Measurements from ENCODE around the gene SPDEF.

Gene SPDEF

DNA sequence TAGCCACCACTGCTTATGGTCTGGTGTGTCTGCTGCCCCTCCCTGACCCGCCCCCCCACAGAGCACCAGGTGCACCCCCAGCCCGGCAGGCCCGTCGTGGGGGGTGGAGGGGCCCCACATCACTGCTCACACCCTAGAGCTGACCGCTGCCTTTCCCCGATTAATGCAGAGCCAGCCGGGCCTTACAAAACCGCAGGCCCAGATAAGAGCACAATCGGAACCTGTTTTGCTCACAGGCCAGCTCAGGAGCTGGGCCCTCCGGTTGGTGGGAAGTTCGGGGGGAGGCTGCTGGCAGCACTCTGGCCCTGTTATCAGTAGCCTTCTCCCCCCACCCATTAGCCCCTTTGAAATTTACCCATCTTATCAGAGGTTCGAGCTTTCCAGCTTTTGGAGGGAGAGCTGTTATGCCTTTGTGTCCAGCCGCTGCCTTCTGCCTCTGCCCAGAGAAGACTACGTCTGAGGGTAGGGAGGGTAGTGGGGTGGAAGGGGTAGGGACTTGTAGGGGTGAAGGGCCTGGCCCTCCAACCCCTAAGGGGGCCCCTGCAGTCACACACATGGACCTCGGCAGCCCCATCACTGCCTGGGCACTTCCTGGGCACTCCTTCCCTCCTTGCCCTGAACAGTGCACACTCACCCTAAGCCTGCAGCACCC lies 6.9 kb upstream of the SPDEF start:
- DNase-seq (ENCODE audit: low read depth): no peak

DNA sequence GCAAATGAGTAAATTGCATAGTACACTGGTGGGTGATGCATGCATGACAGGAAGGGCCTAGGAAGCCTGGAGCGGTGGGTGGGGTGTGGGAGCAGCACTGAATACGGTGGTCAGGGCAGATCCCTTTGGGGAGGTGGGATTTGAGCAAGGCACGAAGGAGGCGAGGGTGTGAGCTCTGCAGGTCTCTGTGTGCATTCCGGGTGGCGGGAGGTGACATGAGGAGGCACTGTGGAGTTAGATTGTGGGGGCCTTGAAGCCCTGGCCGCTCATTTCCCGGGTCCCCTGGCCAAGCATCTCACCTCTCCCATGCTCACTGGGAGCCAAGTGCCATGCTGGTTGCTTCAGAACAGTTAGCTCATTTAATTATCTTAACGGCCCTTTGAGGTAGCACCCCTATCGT lies 6.2 kb upstream of the SPDEF start:
- no peak for DNase-seq (ENCODE audit: low read depth)

DNA sequence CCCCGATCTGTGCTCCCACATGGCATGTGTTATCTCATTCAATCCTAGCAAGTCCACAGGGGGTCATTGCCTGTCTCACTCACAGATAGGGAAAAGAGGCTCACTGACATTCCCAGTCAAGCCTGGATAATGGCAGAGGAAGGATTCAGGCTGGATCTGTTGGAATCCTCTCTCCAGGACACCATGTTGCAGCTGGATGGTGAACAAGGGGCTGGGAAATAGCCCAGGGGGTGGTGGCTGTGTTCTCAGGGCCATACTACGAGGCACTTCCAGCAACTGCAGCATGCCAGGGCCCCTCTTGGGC lies 5.0 kb upstream of the SPDEF start:
- no peak for DNase-seq (ENCODE audit: low read depth)

DNA sequence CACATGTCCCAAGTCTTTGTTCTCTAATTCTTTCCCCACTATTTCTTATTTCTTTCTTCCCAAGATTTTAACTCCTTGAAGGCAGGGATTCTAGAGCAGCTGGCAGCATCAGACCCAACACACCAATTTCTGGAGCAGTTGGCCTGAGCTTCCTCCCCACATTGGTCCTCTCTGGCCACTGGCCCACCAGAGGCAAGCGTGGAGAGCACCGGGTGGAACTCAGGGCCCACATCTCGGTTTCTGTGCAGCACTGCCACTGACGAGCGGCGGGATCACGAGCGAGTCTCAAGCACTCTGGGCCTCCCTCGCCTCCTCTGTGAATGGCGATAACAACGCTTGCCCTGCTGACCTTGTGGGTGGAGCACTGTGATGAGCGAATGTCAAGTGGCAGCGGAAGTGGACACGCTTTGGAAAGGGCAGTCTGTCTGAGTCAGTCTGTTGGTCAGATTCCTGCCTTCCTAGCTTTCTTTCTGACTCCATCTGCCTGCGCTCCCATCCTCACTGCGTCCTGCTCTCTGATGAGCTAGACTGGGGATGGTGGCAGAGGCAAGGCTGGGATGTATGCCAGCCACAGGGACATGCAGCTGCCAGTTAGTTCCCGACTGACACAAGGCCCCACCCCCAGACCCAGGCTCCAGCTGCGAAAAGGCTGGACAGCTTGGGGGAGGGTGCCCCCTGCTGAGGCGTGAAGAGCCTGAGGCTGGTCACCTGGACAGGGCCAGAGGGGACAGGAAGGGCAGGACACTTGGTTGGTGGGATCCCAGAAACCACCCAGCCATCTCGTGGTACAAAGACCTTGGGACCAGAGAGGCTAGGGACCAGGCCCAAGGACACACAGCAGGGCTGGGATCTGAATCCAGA lies 4.5 kb upstream of the SPDEF start:
- peak; percentile 8 for DNase-seq (ENCODE audit: low read depth)

DNA sequence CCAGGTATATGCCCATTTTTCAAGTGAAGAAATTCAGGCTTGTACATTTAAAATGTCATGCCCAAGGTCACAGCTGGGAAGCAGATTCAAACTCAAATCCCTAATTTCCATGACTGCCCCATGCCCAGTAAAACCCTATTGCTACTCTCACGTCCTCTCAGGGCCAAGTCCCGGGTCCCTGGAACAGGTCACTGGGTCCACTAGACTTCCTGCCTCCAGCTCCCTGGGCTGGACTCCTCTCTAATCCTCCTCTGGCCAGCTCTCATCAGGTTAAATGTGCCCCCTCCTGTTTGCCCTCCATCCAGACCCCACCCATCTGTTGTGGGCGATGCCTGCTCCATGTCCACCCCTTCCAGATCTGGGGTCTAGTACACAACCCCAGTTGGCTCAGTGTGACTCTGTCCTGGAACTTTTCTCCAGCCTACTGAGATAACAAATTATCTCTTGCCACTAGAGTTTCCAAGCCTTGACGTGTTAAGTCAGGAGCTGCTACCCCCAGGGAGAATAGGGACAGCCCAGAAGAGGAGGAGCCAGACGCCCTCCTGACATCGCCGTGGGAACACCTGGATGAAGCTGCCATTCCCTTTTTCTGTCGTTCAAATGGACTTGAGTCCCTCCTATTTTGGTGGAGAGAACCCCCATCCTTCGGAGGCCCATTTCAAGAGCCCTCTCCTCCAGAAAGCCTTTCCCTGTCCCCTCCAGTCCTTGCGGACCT lies 3.7 kb upstream of the SPDEF start:
- DNase-seq (ENCODE audit: low read depth): no peak

DNA sequence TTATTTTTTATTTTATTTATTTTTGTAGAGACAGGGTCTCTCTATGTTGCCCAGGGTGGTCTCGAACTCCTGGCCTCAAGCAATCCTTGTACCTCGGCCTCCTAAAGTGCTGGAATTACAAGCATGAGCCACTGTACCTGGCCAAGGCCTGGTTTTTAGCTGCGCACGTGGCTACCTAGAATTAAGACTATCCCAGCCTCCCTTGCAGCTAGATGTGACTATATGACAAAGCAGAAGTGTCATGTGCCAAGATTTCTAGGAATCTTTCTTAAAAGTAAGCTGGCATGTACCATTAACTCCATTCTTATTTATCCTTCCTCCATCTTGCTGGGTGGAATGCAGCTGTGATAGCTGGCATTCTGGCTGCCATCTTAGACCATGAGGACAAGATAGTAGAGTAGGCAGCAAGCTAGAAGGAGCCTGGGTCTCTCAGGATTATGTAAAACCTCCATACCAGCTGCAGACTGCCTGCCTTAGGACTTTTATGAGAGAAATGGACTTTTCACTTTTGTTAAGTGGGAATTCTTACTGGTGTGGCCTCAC lies 2.1 kb upstream of the SPDEF start:
- DNase-seq (ENCODE audit: low read depth): no peak

DNA sequence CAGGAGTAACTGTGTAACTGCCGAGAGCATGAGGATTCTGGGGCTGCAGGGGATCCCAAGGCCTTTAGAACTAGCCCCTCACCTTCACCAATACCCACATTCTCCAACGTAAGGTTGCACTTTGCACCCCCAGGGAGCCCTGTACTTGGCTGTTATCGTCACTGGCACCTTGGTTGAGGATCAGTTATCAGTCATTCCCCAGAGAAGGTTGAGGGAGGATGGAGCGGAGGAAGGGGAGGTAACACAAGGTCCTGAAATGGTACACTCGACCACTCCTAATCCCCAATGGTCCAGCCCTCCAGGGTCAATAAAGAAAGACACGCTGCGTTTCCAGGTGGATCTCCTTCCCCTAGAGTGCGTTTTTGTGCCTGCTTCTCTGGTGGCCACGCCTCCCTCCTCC lies 1.1 kb upstream of the SPDEF start:
- no peak for DNase-seq (ENCODE audit: low read depth)

DNA sequence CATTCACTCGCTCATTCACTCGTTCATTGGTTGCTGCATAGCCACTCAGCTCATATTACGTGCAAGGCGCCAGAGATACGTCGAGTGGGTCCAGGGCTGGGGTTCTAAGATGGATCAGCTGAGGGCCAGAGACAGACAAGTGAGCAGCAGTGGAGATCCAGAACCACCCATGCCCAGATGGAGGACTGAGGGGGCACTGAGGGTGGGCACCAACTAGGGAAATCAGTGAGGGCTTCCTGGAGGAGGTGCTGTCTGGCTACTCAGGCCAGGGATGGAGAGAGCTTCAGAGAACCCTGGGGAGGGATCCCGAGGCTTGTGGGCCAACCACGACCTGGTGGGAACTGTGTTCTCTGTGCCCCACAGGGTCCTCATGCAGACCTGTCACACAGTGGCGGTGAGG lies 364 bp upstream of the SPDEF start:
- no peak for DNase-seq (ENCODE audit: low read depth)

DNA sequence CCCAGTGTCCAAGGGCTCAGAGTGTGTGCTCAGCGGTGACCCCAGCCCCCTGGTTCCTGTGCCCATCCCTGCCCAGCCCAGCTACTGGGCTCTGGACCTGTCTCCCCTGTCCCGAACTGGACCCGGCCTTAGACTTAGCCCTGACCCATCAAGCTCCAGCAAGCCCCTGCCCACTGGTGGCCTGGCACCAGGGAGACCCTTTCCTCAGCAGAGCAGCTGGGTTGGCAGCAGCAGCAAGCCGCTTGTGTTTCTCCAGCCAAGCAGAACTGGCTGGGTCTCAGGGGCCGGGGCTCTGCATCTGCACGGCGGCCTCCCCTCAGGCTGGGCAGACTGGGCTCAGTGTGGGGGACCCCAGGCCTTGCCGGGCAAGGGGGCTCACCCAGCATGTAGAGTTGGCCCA lies 801 bp downstream of the SPDEF start:
- no peak for DNase-seq (ENCODE audit: low read depth)

DNA sequence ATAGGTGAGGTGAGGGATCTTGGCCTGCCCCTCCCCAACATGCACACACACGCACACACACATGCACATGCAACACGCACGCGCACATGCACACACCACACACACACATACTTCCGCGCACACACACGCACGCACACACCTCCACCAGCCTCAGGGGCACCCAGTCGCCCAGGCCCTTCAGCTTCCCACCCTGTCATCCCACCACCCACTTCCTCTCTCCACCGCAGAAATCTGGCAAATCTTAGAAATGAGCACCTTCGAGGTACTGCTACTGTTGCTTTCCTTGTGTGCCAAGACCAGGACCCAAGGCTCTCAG lies 1.2 kb downstream of the SPDEF start:
- DNase-seq (ENCODE audit: low read depth): no peak

DNA sequence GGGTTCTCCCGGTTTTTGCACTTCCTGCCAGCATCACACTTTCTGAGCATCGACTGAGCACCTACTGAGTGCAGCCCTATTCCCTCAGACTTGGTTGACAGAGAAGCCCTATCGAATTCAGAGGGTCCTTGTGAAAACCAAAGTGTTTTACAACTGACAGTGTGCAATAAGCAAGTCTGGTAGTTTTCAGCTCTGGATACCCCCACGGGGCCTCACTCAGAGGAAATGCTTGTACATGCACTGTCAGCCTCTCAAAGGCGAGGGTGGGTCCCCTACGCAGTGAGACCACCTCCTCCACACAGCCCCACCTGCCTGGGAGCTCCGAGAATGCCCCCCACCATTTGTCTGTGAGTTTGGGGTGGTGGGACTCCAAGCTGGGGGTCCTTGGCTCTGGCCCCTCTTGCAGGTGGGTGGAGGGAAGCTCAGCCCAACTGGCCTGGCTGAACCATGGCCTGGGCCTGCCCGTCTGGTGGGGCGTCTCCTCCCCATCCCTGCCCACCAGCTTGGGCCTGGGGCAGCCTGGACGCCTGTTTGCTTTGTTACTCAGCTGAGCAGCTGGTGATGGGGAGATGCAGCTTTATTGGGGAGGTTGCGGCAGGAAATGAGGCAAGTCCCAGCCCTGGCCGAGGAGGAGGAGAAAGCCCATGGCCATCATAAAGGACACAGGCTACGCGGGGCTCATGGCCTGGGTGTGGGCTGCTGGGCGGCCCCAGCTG lies 1.7 kb downstream of the SPDEF start:
- DNase-seq (ENCODE audit: low read depth): no peak

DNA sequence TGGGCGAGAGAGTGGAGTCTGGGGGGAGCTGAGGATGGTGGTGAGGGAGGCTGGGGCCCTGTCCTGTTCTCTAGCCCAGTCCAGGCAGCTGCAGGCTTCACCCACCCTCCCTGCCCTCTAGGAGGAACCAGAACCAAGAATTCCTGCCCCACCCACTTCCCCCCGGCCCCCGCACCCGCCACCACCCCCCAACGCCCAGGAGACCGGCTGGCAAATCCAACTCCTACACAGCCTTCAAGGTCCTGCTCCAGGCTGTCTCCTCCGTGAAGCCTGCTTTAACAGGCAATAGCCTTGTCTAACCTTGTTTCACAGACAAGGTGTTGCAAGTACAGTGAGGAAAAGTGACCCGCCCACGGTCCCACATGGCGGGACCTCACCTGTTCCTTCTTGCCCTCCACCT lies 2.4 kb downstream of the SPDEF start:
- no peak for DNase-seq (ENCODE audit: low read depth)

DNA sequence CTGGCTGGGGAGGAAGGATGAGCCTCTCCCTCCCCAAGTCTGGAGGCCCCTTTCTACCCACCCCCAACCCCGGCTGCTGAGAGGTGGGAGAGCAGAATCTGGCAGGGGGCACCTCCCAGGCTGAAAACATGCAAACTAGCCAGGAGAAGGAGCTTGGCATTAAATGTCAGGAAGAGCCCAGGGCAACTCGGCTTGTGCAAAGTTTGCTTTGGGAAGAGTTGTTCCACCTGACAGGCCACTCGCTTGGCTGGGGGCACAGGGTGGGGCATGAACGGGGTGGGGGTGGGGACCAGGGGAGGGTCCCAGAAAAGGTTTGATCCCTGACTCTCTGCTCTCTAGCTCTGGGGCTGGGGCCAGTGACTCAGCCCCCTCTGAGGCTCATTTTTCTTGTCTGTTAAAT lies 3.0 kb downstream of the SPDEF start:
- DNase-seq (ENCODE audit: low read depth): no peak

DNA sequence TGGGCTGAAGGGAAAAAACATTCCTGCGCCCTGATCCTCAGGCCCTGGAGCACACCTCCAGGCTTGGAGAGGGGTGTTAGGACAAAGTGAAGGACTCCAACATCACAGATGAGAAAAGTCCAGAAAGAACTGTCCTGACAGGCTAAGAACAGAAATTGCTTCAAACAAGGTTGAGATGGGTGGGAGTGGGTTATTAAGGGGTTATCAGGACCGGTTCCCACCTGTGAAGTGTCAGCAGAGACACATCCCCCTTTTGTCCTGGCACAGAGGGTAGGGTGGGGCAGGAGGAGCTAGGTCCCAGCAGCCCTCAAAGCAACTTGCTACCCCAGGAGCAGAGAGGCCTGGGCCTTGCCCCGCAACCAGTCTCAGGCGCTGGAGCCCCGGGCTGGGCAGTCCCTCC lies 3.5 kb downstream of the SPDEF start:
- DNase-seq (ENCODE audit: low read depth): no peak

DNA sequence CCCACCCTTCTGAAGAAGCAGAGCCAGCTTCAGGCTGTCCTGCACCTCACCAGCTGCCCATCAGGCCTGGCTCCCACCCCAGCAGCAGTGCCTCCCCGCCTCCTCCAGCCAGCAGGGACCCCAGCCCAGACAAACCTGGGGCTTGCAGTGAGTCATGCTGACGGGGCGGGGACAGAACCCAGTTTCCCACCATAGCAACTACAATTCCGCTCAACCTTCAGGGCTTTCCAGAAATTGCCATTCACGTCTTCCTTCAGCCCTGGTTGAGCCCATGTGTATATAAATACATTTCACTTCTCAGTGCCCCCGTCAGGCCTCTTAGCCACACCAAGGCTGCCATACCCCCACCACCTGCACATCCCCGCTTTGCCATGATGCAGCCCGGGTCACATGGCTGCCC lies 4.4 kb downstream of the SPDEF start:
- DNase-seq (ENCODE audit: low read depth): no peak

DNA sequence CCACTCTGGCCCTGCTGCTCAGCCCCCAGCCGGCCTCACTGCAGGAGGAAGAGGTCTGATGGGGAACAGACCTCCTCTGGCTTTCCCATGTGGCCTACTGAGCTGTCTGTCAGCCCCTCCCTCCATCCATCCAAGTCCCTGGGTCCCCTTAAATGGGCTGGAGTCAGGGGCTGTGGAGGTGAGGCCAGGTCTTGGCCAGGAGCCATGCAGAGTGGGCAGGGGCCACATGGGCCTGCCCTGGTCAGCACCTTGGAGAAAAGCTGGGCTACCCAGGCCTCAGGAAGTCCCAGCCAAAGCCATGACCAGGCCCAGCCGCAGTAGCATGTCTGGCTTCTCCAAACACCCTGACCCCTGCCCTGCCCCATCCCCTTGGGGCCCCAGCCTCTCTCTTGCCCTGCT lies 6.3 kb downstream of the SPDEF start:
- DNase-seq (ENCODE audit: low read depth): no peak

DNA sequence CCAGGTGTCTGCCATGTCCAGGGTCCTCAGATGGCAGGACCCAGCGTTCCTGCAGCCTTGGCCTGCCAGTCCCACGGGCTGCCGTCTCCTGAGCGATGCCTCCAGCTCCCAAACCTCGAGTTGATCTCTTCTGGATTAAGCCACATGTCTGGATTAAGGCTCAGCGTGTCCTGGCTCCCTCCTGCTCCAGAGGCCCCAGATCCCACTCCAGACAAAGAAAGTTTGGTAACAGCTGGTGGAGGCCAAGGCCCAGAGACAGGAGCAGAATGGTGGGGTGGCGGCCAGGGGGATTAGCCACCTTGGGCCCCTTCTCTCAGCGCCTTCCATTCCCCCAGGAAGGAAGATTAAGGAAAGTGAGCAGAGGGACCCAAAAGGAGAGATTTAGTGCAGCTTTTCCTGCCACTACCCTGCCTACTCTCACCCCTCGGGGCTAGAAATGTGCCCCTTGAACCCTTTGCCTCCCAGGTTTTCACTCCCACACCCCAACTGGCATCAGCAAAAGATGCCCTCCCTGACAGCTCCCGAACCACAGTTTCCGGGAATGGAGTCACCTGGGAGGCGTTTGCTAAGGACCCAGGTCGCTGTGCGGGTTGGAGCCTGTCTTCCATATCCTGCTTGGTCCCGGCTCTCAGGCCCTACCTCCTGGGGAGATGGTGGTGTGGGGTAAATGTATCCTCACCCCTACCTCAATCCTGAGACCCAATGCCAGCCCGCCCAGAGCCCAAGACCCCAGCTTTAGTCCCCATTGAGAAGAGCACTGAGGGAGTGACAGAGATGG lies 6.9 kb downstream of the SPDEF start:
- DNase-seq (ENCODE audit: low read depth): no peak

DNA sequence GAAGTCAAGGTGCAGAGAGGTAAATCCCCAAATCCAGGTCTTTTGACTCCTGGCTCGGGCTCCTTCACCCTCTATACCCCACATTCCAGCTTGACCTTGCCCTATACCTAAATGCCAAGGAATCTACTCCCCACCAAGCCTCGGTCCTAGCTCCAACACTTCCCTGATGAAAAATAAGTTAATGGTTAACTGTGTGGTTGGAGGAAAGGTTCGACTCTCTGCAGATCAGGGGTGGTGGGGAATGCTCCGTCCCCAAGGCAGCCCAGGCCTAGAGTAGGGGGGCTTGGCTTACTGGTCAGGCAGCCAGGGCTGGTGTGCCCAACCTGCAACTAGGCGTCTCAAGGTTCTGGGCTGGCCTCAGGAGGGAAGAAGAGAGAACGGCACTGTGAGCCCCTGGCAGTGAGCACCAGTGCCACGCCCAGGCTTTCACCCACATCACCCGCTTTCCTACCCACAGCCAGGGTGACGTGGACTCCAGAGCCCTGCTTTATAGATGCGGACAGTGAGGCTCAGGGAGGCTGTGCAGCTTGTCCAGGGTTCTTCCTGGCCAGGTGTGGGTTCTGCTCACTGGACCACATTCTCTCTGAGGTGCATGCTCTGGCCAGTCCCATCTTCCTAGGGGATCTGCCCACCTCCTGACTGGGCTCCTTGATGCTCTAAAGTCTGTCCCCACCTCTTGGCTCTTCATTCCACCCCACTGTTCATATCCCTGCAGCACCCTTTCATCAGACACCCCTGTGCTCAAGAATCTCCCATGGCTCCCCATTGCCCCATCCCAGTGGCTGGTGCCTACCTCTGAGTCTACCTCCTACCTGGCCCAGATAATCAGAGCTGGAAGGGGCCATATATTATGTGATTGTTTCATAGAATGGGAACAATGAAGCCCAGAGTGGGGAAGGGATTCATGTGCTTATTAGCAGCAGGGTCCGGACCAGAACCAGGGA lies 8.2 kb downstream of the SPDEF start:
- no peak for DNase-seq (ENCODE audit: low read depth)

DNA sequence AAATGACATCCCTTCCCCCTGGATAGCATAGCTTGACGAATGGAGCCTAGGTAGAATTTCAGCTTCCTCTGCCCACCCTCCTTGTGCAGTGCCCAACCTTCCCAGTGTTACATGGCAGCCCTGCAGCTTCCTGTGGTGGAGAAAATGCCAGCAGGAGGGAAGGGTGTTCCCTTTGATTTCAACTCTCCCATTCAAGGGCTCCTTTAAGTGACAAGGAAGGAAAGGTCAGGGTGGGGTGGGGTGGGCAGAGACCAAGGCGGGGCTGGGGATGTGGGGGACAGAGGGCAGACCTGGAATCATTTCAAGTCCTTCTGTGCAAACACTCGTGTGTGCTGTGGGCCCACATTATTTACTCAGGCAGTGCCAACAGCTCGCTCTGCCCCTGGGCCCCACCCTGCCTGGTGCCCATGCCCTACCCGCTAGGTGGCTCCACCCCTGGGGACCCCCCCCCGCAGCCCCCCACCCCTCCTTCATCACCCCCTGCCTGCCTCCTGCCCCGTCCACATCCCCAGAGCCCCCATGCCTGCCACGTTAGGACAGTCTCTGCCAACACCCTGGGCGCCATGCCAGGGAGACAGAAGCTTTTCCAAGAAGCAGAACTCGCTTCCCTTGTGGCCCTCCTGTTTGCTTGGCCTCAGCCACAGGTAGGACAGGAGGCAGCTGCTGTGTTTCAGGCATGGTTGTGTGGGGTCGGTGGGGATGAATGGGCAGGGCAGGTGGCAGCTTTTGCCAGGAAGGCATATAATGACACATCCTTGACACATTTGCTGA lies 9.4 kb downstream of the SPDEF start:
- DNase-seq (ENCODE audit: low read depth): no peak

All from stromal cell of bone marrow (primary cell).